NOMO-1 treated with DMSO at 0.1 percent for 48 hours (cell line): ENCODE data around the gene TRNP1.

Experiments used
- DNase-seq: peaks from one replicate; lab custom pipeline; 2025; ENCODE audit not compliant: unreplicated experiment; lab: John Stamatoyannopoulos, UW

The TRNP1 gene

GRCh38 chr1:27000817-27001460 is 7.4 kb downstream of the TRNP1 start:
- no peak for DNase-seq

DNA sequence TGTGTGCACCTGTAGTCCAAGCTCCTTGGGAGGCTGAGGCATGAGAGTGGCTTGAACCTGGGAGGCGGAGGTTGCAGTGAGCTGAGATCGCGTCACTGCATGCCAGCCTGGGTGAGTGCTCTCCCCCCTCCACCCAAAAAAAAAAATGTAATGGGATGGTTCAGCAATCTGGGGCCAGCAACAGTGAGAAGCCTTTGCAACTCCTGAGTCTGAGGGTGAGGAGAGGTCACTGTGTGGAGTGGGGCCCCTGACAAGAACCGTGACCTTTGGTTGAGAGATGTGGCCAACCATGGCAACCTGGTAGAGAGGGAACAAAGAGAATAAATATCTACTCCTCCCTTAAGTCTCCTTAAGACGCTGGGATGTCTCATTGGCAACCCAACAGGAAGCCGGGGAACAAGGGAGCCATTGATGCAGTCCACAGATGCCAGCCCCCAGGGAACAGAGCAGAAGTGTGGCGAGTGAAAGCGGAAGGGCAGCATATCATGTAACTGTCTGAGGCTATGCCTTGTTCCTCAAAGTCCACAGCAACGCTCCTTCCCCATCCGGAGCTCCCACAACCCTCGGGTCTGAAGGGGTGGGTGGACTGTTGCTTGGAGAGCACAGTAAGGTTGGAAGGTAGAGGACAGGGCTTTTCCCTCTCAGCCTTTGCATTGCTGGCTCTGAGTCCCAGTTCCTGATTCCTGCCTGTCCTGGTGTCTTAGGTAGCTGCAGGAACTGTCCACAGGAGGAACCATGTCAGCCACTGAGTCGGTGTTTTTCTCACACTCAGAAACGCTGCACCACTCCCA is 8.3 kb downstream of the TRNP1 start:
- DNase-seq, result peak; percentile 96

DNA sequence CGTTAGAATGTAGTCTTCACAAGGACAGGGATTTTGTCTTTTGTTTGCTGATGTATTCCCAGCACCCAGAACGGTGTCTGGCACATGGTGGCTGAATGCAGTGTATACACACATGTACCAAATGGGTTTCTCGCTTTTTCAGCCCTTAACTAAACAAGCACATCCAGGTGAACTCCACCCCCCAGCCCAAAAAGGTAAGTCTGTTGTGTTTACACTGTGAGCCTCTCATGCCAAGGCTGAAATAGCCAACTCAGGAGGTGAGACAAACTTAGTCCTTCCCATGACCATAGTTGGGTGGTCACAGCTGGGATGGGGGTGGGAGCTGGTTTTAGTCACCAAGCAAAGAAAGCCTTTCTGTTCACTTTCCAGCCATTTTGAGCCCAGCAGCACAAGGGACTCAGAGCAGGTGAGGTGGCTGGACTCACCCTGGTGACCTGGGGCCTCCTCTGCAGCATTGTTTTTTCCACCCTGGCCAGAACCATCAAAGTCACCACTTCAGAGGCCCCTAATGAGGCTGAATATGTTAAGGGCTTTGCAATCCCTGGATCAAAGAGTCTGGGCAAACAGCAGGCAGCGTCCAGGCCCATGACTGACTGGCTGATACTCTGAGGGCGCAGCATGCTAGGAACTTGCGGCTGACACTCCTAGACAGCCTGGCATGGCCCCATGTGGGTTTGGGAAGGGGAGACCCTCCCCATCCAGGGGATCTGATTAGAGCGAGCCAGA is 10.4 kb downstream of the TRNP1 start:
- DNase-seq, result no peak

DNA sequence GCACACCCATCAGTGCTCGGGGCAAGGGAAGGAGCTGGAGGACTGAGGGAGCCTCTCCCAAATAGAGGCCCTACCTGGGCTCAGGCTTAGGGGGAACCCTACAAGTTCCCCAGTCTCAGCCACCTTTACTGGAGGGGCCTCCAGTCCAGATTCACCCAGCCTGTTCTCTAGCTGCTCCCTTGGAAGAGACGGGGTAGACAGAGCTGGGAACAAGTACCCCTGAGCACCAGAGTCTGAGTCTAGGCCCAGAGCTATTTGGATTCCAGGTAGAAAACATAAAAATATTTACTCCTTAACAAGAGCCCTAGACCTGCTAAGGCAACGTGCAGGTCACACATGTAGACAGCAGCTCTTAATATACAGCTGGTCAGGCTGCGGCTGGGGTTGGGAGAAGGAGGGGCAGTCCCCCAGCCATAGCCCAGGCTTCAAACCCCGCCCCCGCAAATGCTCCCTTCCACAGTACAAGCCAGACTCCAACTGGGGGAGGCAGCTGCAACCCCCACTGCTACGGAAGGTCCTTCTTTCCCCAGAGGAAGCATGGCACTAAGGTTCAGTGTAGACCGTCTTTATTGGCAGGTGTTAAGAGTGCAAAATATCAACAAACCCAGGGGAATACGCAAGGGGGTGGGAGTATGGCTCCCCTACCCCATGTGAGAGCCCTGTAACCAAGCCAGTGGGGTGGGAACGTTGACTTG is 11.1 kb downstream of the TRNP1 start:
- no peak for DNase-seq

DNA sequence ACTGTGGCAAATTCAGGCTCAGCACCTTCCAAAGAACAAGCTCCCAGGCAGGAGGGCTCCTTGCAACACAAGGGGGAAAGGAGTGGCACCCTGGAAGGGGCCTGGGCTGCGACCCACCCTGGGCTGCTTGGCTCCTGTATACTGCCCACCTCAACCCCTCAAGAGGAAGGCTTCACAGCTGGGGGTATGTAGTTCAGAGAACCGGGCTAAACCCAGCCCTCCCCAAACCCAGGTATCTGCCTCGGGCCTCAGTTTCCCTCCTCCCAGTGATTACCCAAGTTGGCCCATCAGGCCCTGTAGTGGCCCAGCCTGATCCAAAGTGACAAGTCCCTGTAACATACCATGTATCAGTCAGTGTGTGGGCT is 11.7 kb downstream of the TRNP1 start:
- DNase-seq, result no peak

GRCh38 chr1:27005648-27006496 is 12.4 kb downstream of the TRNP1 start:
- DNase-seq, result no peak

- DNase-seq, result no peak
Measured at GRCh38 chr1:27006683-27007082, 13.2 kb downstream of the TRNP1 start.

DNA sequence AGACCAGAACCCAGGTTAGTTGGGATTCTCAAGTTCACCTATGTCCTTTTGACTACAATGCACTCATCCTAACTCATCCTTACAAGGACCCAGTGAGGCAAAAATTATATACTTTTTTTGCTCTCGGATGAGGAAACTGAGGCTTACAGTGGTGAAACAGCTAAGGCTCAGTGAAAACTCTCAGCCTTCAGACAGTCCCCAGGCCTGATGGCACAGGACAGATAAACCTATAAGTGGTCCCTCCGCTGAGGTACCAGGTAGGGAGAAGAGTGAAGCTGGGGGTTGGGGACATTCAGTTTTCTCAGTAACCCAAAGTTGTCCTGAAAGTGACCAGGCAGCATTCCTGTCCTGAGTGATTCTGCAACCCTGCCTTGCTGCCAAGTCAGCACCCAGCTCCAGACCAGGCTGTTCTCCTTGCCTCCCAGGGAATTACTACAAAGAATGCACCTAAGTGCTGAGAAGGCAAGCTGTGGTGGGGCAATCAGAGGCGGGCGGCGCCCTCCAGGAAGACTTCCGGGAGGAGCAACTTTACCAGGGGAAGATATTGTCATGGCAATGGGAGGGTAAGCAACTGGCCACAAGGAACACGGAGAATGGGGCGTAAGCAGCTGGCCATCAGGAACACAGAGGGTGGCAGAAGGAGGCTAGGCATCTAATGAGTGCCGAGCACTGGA is 14.6 kb downstream of the TRNP1 start:
- no peak for DNase-seq

DNA sequence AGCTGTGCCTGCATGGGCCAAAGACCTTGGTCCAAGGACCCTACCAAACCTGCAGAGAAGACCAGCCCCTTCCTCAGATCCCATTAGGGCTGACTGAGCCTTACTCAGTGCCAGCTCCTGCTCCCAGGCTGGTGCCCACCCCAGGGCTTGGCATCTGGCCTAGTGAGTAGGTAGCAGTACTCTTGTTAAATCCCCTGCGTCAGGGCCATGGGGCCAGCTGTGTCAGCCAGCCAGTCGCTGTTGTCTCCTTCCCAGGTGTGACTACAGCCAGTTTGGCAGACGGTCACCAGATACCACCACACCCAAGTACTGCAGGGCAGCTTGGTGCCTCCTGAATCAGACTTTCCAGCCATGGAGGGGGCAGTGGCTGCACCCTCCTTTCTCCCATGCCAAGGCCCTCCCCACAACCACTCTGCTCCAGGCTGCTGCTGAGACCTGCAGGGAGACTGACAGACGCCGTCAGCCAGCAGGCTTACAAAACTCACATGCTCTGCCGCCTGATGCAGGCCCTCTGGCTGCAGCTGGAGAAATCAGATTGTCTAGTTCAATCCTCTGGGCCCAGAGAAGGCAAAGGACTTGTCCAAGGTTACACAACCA is 16.2 kb downstream of the TRNP1 start:
- no peak for DNase-seq

- DNase-seq, result no peak
Measured at GRCh38 chr1:27010226-27010994, 16.9 kb downstream of the TRNP1 start.

GRCh38 chr1:27011058-27011764 is 17.7 kb downstream of the TRNP1 start:
- DNase-seq, result no peak

DNA sequence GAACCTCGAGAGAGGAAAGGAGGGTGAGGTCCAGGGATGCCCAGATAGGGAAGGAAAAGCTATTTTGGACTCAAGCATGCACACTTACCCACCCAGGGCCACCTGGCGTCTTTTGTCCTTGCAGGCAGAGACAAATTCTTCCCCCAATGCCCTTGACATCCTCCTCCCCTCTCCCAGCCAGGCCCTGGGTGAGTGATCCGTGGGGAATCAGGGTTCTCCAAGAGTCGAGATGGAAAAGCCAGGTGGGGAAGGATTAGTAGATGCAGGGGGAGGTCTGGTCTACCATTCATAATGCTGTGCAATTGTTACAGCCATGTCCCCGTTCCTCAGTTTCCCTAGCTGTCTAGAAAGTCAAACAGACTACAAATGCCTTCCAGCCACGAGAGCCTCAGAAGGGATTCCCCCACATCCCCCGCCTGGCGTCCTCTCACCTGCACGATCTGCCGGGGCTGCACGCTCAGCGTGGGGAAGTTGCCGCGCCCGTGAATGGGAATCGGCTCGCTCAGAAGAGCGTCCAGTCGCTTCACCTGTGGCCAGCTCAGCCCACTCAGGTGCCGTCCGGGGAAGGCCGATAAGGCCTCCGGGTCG is 18.6 kb downstream of the TRNP1 start:
- DNase-seq, result no peak

GRCh38 chr1:27015260-27015659 is 21.8 kb downstream of the TRNP1 start:
- DNase-seq, result peak; percentile 71

- no peak for DNase-seq
Measured at GRCh38 chr1:27016376-27016775, 22.9 kb downstream of the TRNP1 start.

GRCh38 chr1:27017207-27017606 is 23.7 kb downstream of the TRNP1 start:
- DNase-seq, result no peak

GRCh38 chr1:27018316-27018715 is 24.8 kb downstream of the TRNP1 start:
- no peak for DNase-seq

- DNase-seq, result no peak
Measured at GRCh38 chr1:27021354-27022031, 28.0 kb downstream of the TRNP1 start.
